Smooth muscle cell of the umbilical artery (primary cell): ENCODE measurements around the gene ZNF692. TPM values are rescaled to one million over a fixed set of nuclear protein-coding genes. Genes with fewer than 3 reads are reported as not detected.

ENCODE experiments used
- total RNA-seq: library from RNA; depleted of rRNA; stranded (reverse); fragments of >200 nt; gene quantifications from 2 replicates; pipeline ENCODE4 v1.2.3, GENCODE V29; 2014

ZNF692 gene
- 34.1 and 41.5 TPM in 2 replicates for total RNA-seq

DNA sequence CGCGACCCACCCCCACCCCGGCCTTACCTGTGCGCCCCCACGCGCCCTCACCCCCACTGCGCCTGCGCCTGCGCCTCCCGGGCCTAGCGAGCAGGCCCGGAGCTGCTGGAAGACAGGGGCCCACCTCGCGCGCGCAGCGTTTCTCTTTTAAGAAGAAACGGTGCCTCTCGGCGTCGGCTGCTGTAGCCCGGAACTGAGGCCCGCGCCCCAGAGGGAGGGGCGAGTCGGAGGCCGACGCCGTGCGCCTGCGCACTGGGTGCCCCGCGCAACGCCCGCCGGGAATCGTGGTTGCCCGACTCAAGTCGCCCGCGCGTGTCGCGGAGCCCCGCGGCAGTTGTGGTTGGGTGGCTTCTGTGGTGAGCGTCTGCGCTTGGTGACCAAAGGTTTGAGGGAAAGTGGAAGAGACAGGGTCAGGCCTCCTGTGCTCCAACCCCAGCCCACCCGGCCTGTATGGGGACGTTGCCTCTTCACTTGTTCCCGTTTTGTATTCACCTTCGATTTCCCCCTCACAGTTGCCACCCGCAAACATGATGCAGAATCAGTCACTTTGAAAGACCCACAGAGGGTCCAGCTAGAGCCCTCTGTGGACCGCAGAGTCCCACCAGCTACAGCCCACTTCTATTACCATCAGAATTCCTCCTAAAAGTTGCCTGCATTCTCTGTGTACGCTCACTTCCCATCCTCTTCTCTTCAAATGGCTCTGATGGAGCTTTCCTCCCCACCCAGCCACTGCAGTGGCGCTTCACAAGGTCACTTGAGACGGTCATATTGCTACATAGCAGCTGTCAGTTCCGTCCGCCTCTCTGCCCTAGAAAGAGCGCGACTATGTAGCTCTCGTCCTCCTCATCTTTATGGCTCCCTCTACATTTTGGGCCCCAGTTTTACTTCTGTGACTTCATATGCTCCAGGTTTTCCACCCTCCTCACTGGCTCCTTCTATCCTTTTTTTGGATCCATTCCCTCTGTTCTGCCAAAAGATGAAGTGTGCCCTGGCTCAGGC lies at the start of gene ZNF692:
Gene ZNF692 (minus strand): TSS at position 195 of the 999 bp plus-strand sequence. CDS start 776 bp downstream, outside the sequence.

GRCh38 chr1:248906009-248906752 lies 47.3 kb upstream of the ZNF692 start, which contains the start of gene PGBD2:
PGBD2 (plus strand) TSS chr1:248906235; CDS start chr1:248913863, 7,628 bp downstream.

GRCh38 chr1:248837781-248838356 lies 21.0 kb downstream of the ZNF692 start, which contains the start of gene ZNF672:
ZNF672 (plus strand) TSS chr1:248838224; CDS start chr1:248847275, 9,051 bp downstream.

DNA sequence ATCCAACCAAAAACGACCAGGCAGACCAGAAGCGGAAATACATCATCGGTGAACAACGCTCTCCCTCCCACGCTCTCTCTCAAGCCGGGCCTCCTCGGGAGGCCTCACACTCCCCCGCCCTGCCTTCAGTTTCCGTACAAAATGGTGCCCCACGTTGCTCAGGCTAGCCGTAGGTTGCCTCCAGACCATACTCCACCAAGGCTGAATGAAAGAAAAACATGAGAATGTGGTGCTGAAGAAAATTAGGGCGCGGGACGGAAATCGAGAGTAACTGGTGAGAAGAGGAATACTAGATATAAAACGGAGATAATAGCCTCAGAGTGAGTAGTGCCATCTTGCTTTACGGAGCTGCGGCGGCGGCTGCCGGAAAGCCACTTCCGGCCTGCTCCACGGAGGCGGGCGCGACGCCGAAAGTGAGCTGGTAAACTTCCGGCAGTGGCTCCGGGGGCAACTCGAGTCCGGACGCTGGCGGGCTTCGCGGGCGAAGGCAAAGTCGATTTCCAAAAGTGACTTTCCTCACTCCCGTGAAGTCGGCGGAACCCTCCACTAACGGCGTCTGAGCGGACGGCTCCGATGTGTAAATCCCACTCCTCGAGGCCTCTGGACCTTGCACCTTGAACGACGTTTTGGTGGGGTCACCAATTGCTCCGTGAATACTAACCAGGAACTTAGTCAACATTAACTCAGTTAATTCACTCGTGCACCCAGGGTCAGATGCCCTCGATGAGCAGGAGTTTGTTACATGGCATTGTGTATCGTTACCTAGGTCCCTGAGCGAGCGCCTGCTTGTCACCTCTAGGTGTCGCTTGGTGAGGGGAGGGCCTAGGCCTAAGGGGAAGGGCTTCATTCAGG lies 32.8 kb downstream of the ZNF692 start, which contains the start of gene SH3BP5L:
Gene SH3BP5L (minus strand): TSS at position 7 of the 852 bp plus-strand sequence. CDS start 980 bp downstream, outside the sequence.

Other genes with a start within 250 kb of the ZNF692 start
- gene OR2T11, start 224.0 kb downstream of the ZNF692 start, total RNA-seq, result not detected in 2 replicates
- gene OR2T35, start 213.8 kb downstream of the ZNF692 start, total RNA-seq, result not detected in 2 replicates
- not detected in 2 replicates for gene OR2T27, start 203.6 kb downstream of the ZNF692 start, total RNA-seq
- gene OR14I1, start 156.3 kb downstream of the ZNF692 start, total RNA-seq, result not detected in 2 replicates
- not detected in 2 replicates for gene LYPD8, start 103.3 kb downstream of the ZNF692 start, total RNA-seq
- gene SH3BP5L, start 33.2 kb downstream of the ZNF692 start, total RNA-seq, result 28.5 and 41.9 TPM in 2 replicates
- gene ZNF672, start 20.9 kb downstream of the ZNF692 start, total RNA-seq, result 16.3 and 26.1 TPM in 2 replicates
- 11.9 and 12.5 TPM in 2 replicates for gene PGBD2, start 47.1 kb upstream of the ZNF692 start, total RNA-seq